Tibial nerve (tissue), 4 donors: Measurements from ENCODE around the gene DCTD. TPM values are rescaled to one million over a fixed set of nuclear protein-coding genes. Genes with fewer than 3 reads are reported as not detected.

ENCODE experiments used
- DNase-seq, 2 donors: peaks; one replicate each; pipeline ENCODE4 v3.0.0-alpha.2; 2019; ENCODE audit warnings: low spot score in 2 of 2
- H3K27ac ChIP-seq, 4 donors: fragments of 200-600 bp; sonication (generic) in 3 of 4; one replicate each; pipeline ENCODE4 v1.5.1; 2017 to 2019; ENCODE audit warnings: mild to moderate bottlenecking in 1 of 4
- H3K27me3 ChIP-seq, 2 donors: fragments of 200-600 bp; sonication (generic) in 1 of 2; one replicate each; pipeline versions ENCODE4 v1.5.1 to v1.6.0; 2017 to 2019
- H3K36me3 ChIP-seq, 3 donors: fragments of 200-600 bp; sonication (generic); one replicate each; pipeline ENCODE4 v1.5.1; 2018 to 2019
- H3K4me1 ChIP-seq, 4 donors: fragments of 200-600 bp; sonication (generic) in 3 of 4; one replicate each; pipeline ENCODE4 v1.5.1; 2017 to 2019
- H3K4me3 ChIP-seq, 4 donors: fragments of 200-600 bp; sonication (generic) in 3 of 4; one replicate each; pipeline ENCODE4 v1.5.1; 2017 to 2019; ENCODE audit warnings: mild to moderate bottlenecking in 1 of 4, moderate library complexity in 1 of 4
- H3K9me3 ChIP-seq, 4 donors: fragments of 200-600 bp; sonication (generic) in 3 of 4; one replicate each; pipeline ENCODE4 v1.5.1; 2017 to 2019
- CTCF ChIP-seq, 5 experiments: fragments of 200-600 bp in 3 of 5; fragments of 450-650 bp in 2 of 5; sonication (generic) in 3 of 5; IDR thresholded peaks; one replicate each; pipeline ENCODE4 v1.5.1; 2016 to 2019; ENCODE audit warnings: antibody characterized with exemption in 5 of 5, mild to moderate bottlenecking in 3 of 5, moderate library complexity in 2 of 5
- EP300 ChIP-seq, 2 donors: sonication (generic); formaldehyde crosslinking; IDR thresholded peaks; one replicate each; pipeline ENCODE4 v1.6.1; 2017; ENCODE audit warnings: antibody characterized with exemption in 2 of 2, mild to moderate bottlenecking in 1 of 2
- POLR2A ChIP-seq, 2 donors: fragments of 450-650 bp; IDR thresholded peaks; one replicate each; pipeline ENCODE4 v1.6.1; 2017; ENCODE audit warnings: antibody characterized with exemption in 2 of 2, mild to moderate bottlenecking in 2 of 2, moderate library complexity in 2 of 2
- WGBS, 2 donors: methylation state at CpG; one replicate each; pipeline ENCODE4 v1.1.5; 2018; 5-methylcytosine and 5-hydroxymethylcytosine counted together
- total RNA-seq, 4 donors: library from RNA; depleted of rRNA; stranded (reverse); fragments of >200 nt; gene quantifications; one replicate each; pipeline ENCODE4 v1.1.0, GENCODE V29; 2016

DCTD gene
- total RNA-seq, 4 donors from 2014 or later, result 50.4 to 76.3 (median 55.8) TPM

- H3K4me1 ChIP-seq, result no peaks in the 10 kb centered on the region
- H3K27me3 ChIP-seq, result no peaks in the 10 kb centered on the region
- H3K4me3 ChIP-seq, result no peak overlapping the region
- 69 to 74% methylated on average over 5 of the region's 5 CpGs for WGBS, 2 donors
- H3K36me3 ChIP-seq, result no peaks in the 10 kb centered on the region
- H3K9me3 ChIP-seq, result no peaks in the 10 kb centered on the region
- no peak for DNase-seq
- H3K27ac ChIP-seq, result no peak overlapping the region
- no peak for TF ChIP-seq CTCF (IDR thresholded peaks at IDR 0.05)
- TF ChIP-seq POLR2A (IDR thresholded peaks at IDR 0.05), result no peak
- TF ChIP-seq EP300 (IDR thresholded peaks at IDR 0.05), result no peak
Measured at GRCh38 chr4:182931691-182932345, 14.6 kb upstream of the DCTD start.

GRCh38 chr4:182930889-182931288 lies 13.7 kb upstream of the DCTD start:
- H3K9me3 ChIP-seq, result no peaks in the 10 kb centered on the region
- H3K36me3 ChIP-seq, result no peaks in the 10 kb centered on the region
- H3K4me3 ChIP-seq, result no peak overlapping the region
- TF ChIP-seq CTCF (IDR thresholded peaks at IDR 0.05) (no peak), POLR2A (IDR thresholded peaks at IDR 0.05) (no peak), EP300 (IDR thresholded peaks at IDR 0.05) (no peak)
- no peak overlapping the region for H3K27ac ChIP-seq
- no peaks in the 10 kb centered on the region for H3K27me3 ChIP-seq
- H3K4me1 ChIP-seq, result no peaks in the 10 kb centered on the region
- no peak for DNase-seq
- WGBS, 2 donors, result 66 to 75% methylated on average over 6 of the region's 6 CpGs

- Histone ChIP-seq H3K9me3 (no peaks in the 10 kb centered on the region), H3K4me3 (no peak overlapping the region), H3K36me3 (no peaks in the 10 kb centered on the region), H3K27me3 (no peaks in the 10 kb centered on the region), H3K27ac (no peak overlapping the region), H3K4me1 (no peaks in the 10 kb centered on the region)
- TF ChIP-seq CTCF (IDR thresholded peaks at IDR 0.05) (no peak), EP300 (IDR thresholded peaks at IDR 0.05) (no peak), POLR2A (IDR thresholded peaks at IDR 0.05) (no peak)
- 89 to 90% methylated on average over 3 of the region's 3 CpGs for WGBS, 2 donors
- no peak for DNase-seq
Measured at GRCh38 chr4:182929296-182929695, 12.1 kb upstream of the DCTD start.

- no peaks in the 10 kb centered on the region for H3K9me3 ChIP-seq
- no peaks in the 10 kb centered on the region for H3K27me3 ChIP-seq
- no peak overlapping the region for H3K27ac ChIP-seq
- no peaks in the 10 kb centered on the region for H3K36me3 ChIP-seq
- 50 to 62% methylated on average over 3 of the region's 3 CpGs for WGBS, 2 donors
- H3K4me1 ChIP-seq, result no peaks in the 10 kb centered on the region
- H3K4me3 ChIP-seq, result no peak overlapping the region
- DNase-seq, result no peak
- TF ChIP-seq EP300 (IDR thresholded peaks at IDR 0.05) (no peak), CTCF (IDR thresholded peaks at IDR 0.05) (no peak), POLR2A (IDR thresholded peaks at IDR 0.05) (no peak)
Measured at GRCh38 chr4:182928061-182928460, 10.9 kb upstream of the DCTD start.

- no peaks in the 10 kb centered on the region for H3K27me3 ChIP-seq
- no peaks in the 10 kb centered on the region for H3K36me3 ChIP-seq
- no peaks in the 10 kb centered on the region for H3K4me1 ChIP-seq
- 79 to 90% methylated on average over 3 of the region's 3 CpGs for WGBS, 2 donors
- H3K27ac ChIP-seq, result no peak overlapping the region
- DNase-seq, result no peak
- TF ChIP-seq EP300 (IDR thresholded peaks at IDR 0.05) (no peak), POLR2A (IDR thresholded peaks at IDR 0.05) (no peak), CTCF (IDR thresholded peaks at IDR 0.05) (no peak)
- no peak overlapping the region for H3K4me3 ChIP-seq
- no peaks in the 10 kb centered on the region for H3K9me3 ChIP-seq
Measured at GRCh38 chr4:182927505-182927904, 10.3 kb upstream of the DCTD start.
